Measurements from ENCODE around the gene KDM4C. TPM values are rescaled to one million over a fixed set of nuclear protein-coding genes. Genes with fewer than 3 reads are reported as not detected.
A peak's percentile ranks its signal among the peaks of the same experiment; 100 is the strongest.
"Not testable (repeated sequence)": the region's sequence is repeated elsewhere in the genome, so short reads cannot be mapped to it uniquely, and the experiment has no call there.

The KDM4C gene
- total RNA-seq, 1 experiment from 2014 or later, result 7.1 TPM

GRCh38 chr9:6714176-6714575 lies 43.6 kb upstream of the KDM4C start:
- Histone ChIP-seq H3K9me3 (ENCODE audit: control insufficient read depth, insufficient read depth, low read depth, low read length) (no peaks in the 10 kb centered on the region), H3K4me1 (ENCODE audit: control insufficient read depth, insufficient read depth, low read length) (no peaks in the 10 kb centered on the region), H3K27me3 (ENCODE audit: control insufficient read depth, insufficient read depth, low read length) (no peaks in the 10 kb centered on the region), H3K27ac (ENCODE audit: low read length) (no peak overlapping the region), H3K36me3 (ENCODE audit: control insufficient read depth, insufficient read depth, low read length) (no peaks in the 10 kb centered on the region), H3K4me3 (ENCODE audit: low read depth in 2 of 2, low read length in 2 of 2) (no peak overlapping the region)
- BruUV-seq (replicated peaks), result no TSS peak
- CTCF ChIA-PET, result no interaction called here
- ATAC-seq (no peak), DNase-seq (ENCODE audit: low read depth, low spot score) (no peak)
- in situ Hi-C loops (cut with HindIII; ENCODE audit: low pct_unique_long_range_greater_than_20kb, low sequenced_read_pairs) (no loop called here), intact Hi-C loops (cut with micrococcal nuclease; ENCODE audit: unreplicated experiment) (no loop called here)
- no peak for TF ChIP-seq TCF7L2 (IDR thresholded peaks at IDR 0.05; ENCODE audit: low read depth, low read length)
- TF ChIP-seq CTCF (IDR thresholded peaks at IDR 0.05), result no peak
- no peak for TF ChIP-seq POLR2AphosphoS5 (IDR thresholded peaks at IDR 0.05; ENCODE audit: low read depth, low read length)
- TF ChIP-seq REST (IDR thresholded peaks at IDR 0.05; ENCODE audit: insufficient read depth in 1 of 2, low read depth in 2 of 2, low read length in 1 of 2), result no peak
- TF ChIP-seq SIN3A (IDR thresholded peaks at IDR 0.05; ENCODE audit: borderline replicate concordance, insufficient read depth, low read depth, low read length), result no peak
- POLR2A ChIA-PET, result interaction anchor here (0.6 kb wide), 1 partner anchor 19 kb away, joined by 3 read pairs; no protein-coding TSS in a partner anchor

- H3K4me1 ChIP-seq (ENCODE audit: control insufficient read depth, insufficient read depth, low read length); ATAC-seq; DNase-seq (ENCODE audit: low read depth, low spot score); POLR2A ChIA-PET; in situ Hi-C loops (cut with HindIII; ENCODE audit: low pct_unique_long_range_greater_than_20kb, low sequenced_read_pairs); H3K27ac ChIP-seq (ENCODE audit: low read length); H3K27me3 ChIP-seq (ENCODE audit: control insufficient read depth, insufficient read depth, low read length); H3K9me3 ChIP-seq (ENCODE audit: control insufficient read depth, insufficient read depth, low read depth, low read length); H3K36me3 ChIP-seq (ENCODE audit: control insufficient read depth, insufficient read depth, low read length); intact Hi-C loops (cut with micrococcal nuclease; ENCODE audit: unreplicated experiment); CTCF ChIA-PET; BruUV-seq (replicated peaks): not testable (repeated sequence)
- peak overlapping the region; percentile 42 to 55 for H3K4me3 ChIP-seq (ENCODE audit: low read depth in 2 of 2, low read length in 2 of 2)
Measured at GRCh38 chr9:6715153-6715754, 42.5 kb upstream of the KDM4C start.

- DNase-seq (ENCODE audit: low read depth, low spot score) (no peak), ATAC-seq (peak; percentile 92)
- no TSS peak for BruUV-seq (replicated peaks)
- peak overlapping the region; percentile 23; the same call in 1 of the 2 replicates for H3K27ac ChIP-seq (ENCODE audit: low read length)
- H3K4me3 ChIP-seq (ENCODE audit: low read depth in 2 of 2, low read length in 2 of 2), result peak overlapping the region; percentile 42 to 55
- H3K9me3 ChIP-seq (ENCODE audit: control insufficient read depth, insufficient read depth, low read depth, low read length), result no peaks in the 10 kb centered on the region
- CTCF ChIA-PET, result no interaction called here
- no peaks in the 10 kb centered on the region for H3K4me1 ChIP-seq (ENCODE audit: control insufficient read depth, insufficient read depth, low read length)
- no peaks in the 10 kb centered on the region for H3K36me3 ChIP-seq (ENCODE audit: control insufficient read depth, insufficient read depth, low read length)
- TF ChIP-seq TCF7L2 (IDR thresholded peaks at IDR 0.05; ENCODE audit: low read depth, low read length), result no peak
- TF ChIP-seq REST (IDR thresholded peaks at IDR 0.05; ENCODE audit: insufficient read depth in 1 of 2, low read depth in 2 of 2, low read length in 1 of 2), result no peak
- no peak for TF ChIP-seq SIN3A (IDR thresholded peaks at IDR 0.05; ENCODE audit: borderline replicate concordance, insufficient read depth, low read depth, low read length)
- no peak for TF ChIP-seq CTCF (IDR thresholded peaks at IDR 0.05)
- TF ChIP-seq POLR2AphosphoS5 (IDR thresholded peaks at IDR 0.05; ENCODE audit: low read depth, low read length), result no peak; the same call in 1 of the 2 replicates
- POLR2A ChIA-PET, result no interaction called here
- no peaks in the 10 kb centered on the region for H3K27me3 ChIP-seq (ENCODE audit: control insufficient read depth, insufficient read depth, low read length)
- in situ Hi-C loops (cut with HindIII; ENCODE audit: low pct_unique_long_range_greater_than_20kb, low sequenced_read_pairs), result no loop called here
- intact Hi-C loops (cut with micrococcal nuclease; ENCODE audit: unreplicated experiment), result no loop called here
Measured at GRCh38 chr9:6715755-6716643, 41.8 kb upstream of the KDM4C start.
